HepG2 (cell line): ENCODE measurements around the gene ADAMTS17. TPM values are rescaled to one million over a fixed set of nuclear protein-coding genes. Genes with fewer than 3 reads are reported as not detected.

Experiments
- ARID4A ChIP-seq: sonication (generic); formaldehyde crosslinking; IDR thresholded peaks from 2 replicates; pipeline ENCODE4 v1.5.0; 2020; ENCODE audit warnings: mild to moderate bottlenecking, missing genetic modification reagents, borderline replicate concordance
- ASH2L ChIP-seq: fragments of 300-600, 200-600 bp; sonication (generic); IDR thresholded peaks from 2 replicates; pipeline ENCODE4 v1.7.0; 2017; ENCODE audit warnings: low read depth, mild to moderate bottlenecking, moderate library complexity, mixed read lengths, low read length; ENCODE audit not compliant: insufficient read length
- ATF3 ChIP-seq: sonication (generic); formaldehyde crosslinking; IDR thresholded peaks from 2 replicates; pipeline ENCODE4 v1.4.0; 2020; ENCODE audit warnings: missing genetic modification reagents
- ATM ChIP-seq: fragments of 450-650 bp; IDR thresholded peaks from 2 replicates; pipeline ENCODE4 v1.7.1; 2017; ENCODE audit warnings: mild to moderate bottlenecking, borderline replicate concordance
- BHLHE40 ChIP-seq: IDR thresholded peaks from 2 replicates; pipeline ENCODE4 v1.6.1; 2011; ENCODE audit warnings: low read length, improper control_type of control experiment
- FLYWCH1 ChIP-seq: sonication (generic); formaldehyde crosslinking; IDR thresholded peaks from 2 replicates; pipeline ENCODE4 v1.8.1; 2023; ENCODE audit warnings: mild to moderate bottlenecking, missing genetic modification reagents
- HMG20A ChIP-seq: IDR thresholded peaks from 2 replicates; pipeline ENCODE4 v1.6.1; 2016; ENCODE audit warnings: borderline replicate concordance
- KLF16 ChIP-seq, 2 experiments: sonication (generic) in 1 of 2; formaldehyde crosslinking in 1 of 2; IDR thresholded peaks; 2 replicates each; pipeline versions ENCODE4 v1.6.1 to v1.8.0; 2016 to 2023; ENCODE audit warnings: missing genetic modification reagents in 2 of 2, missing compliant biosample characterization in 1 of 2
- KLF6 ChIP-seq: IDR thresholded peaks from 2 replicates; pipeline ENCODE4 v1.8.0; 2016; ENCODE audit warnings: missing biosample characterization, missing genetic modification reagents
- MAZ ChIP-seq, 2 experiments: sonication (generic) in 1 of 2; formaldehyde crosslinking in 1 of 2; IDR thresholded peaks; 2 replicates each; pipeline versions ENCODE4 v1.5.0 to v1.6.1; 2012 to 2020; ENCODE audit warnings: low read depth in 2 of 2, mild to moderate bottlenecking in 2 of 2, borderline replicate concordance in 1 of 2, improper control_type of control experiment in 1 of 2, low read length in 1 of 2, missing genetic modification reagents in 1 of 2, moderate library complexity in 1 of 2
- NR2F1 ChIP-seq, 2 experiments: fragments of 450-650 bp in 1 of 2; formaldehyde crosslinking in 1 of 2; IDR thresholded peaks; 2 replicates each; pipeline versions ENCODE4 v1.5.0 to v1.6.1; 2016 to 2020; ENCODE audit warnings: mild to moderate bottlenecking in 1 of 2, missing compliant biosample characterization in 1 of 2, missing genetic modification reagents in 1 of 2, moderate library complexity in 1 of 2
- PHF5A ChIP-seq: IDR thresholded peaks from one replicate; pipeline ENCODE4 v1.6.1; 2018; ENCODE audit warnings: low read depth, missing genetic modification reagents; ENCODE audit not compliant: unreplicated experiment
- SCMH1 ChIP-seq: sonication (generic); formaldehyde crosslinking; IDR thresholded peaks from 2 replicates; pipeline ENCODE4 v1.9.0; 2021; ENCODE audit warnings: missing genetic modification reagents, mild to moderate bottlenecking, borderline replicate concordance
- SOX6 ChIP-seq, 2 experiments: fragments of 450-650 bp in 1 of 2; sonication (generic) in 1 of 2; formaldehyde crosslinking in 1 of 2; IDR thresholded peaks; 2 replicates each; pipeline versions ENCODE4 v1.4.0 to v1.6.1; 2017 to 2020; ENCODE audit warnings: antibody characterized with exemption in 1 of 2, mild to moderate bottlenecking in 1 of 2, missing genetic modification reagents in 1 of 2
- THAP7 ChIP-seq: sonication (generic); formaldehyde crosslinking; IDR thresholded peaks from 2 replicates; pipeline ENCODE4 v1.8.1; 2023; ENCODE audit warnings: mild to moderate bottlenecking, missing genetic modification reagents
- TIGD3 ChIP-seq: sonication (generic); formaldehyde crosslinking; IDR thresholded peaks from 2 replicates; pipeline ENCODE4 v1.5.1; 2020; ENCODE audit warnings: mild to moderate bottlenecking, missing genetic modification reagents, borderline replicate concordance
- U2AF1 ChIP-seq: fragments of 200-400 bp; formaldehyde crosslinking; optimal IDR thresholded peaks from 2 replicates; pipeline ENCODE3; 2017; ENCODE audit warnings: mild to moderate bottlenecking, low read depth, low read length
- ZEB1 ChIP-seq: IDR thresholded peaks from 2 replicates; pipeline ENCODE4 v1.6.1; 2012; ENCODE audit warnings: mild to moderate bottlenecking, low read depth, inconsistent platforms; ENCODE audit not compliant: insufficient replicate concordance
- ZNF703 ChIP-seq: sonication (generic); formaldehyde crosslinking; IDR thresholded peaks from 2 replicates; pipeline ENCODE4 v1.5.1; 2020; ENCODE audit warnings: missing genetic modification reagents, mild to moderate bottlenecking, moderate library complexity, borderline replicate concordance
- ZNF841 ChIP-seq: sonication (generic); formaldehyde crosslinking; IDR thresholded peaks from 2 replicates; pipeline ENCODE4 v1.8.1; 2023; ENCODE audit warnings: missing genetic modification reagents, borderline replicate concordance
- polyA plus RNA-seq, 8 experiments: library from polyadenylated mRNA; depleted of rRNA in 3 of 8; stranded (reverse) in 7 of 8; unstranded in 1 of 8; fragments of >200 nt; fragmentation: Illumina TruSeq in 4 of 8; extraction: Trizol in 4 of 8; gene quantifications; 2 replicates each; pipeline versions ENCODE4 v1.2.1 to v1.2.3, GENCODE V29; 2011 to 2016; ENCODE audit warnings: low read depth in 4 of 8, missing spikeins in 1 of 8, mixed read lengths in 1 of 8; ENCODE audit not compliant: insufficient read depth in 1 of 8
- total RNA-seq, 5 experiments: library from RNA; depleted of rRNA; stranded (reverse); fragments of >200 nt; fragmentation: Illumina TruSeq; extraction: Trizol; gene quantifications; 2 replicates each; pipeline ENCODE4 v1.2.3, GENCODE V29; 2016; ENCODE audit warnings: low read depth in 1 of 5

ADAMTS17 gene
- total and polyA plus RNA-seq, 2 of the 13 experiments (the other 11 are each of a cell fraction or from before 2014, with no cell fraction given), result 0.02 to 0.04 TPM

- TF ChIP-seq PHF5A (CRISPR knock-in tag), result peak; percentile 22
- TF ChIP-seq SOX6 (IDR thresholded peaks at IDR 0.05), result no peak
- TF ChIP-seq SOX6 (CRISPR knock-in tag; IDR thresholded peaks at IDR 0.05), result peak; percentile 76
- no peak for TF ChIP-seq ZEB1
- peak; percentile 66; the same call in 1 of the 2 replicates for TF ChIP-seq HMG20A
- no peak for TF ChIP-seq ZNF841 (CRISPR knock-in tag)
- no peak for TF ChIP-seq ASH2L
- TF ChIP-seq NR2F1 (CRISPR knock-in tag; IDR thresholded peaks at IDR 0.05), result no peak
- no peak for TF ChIP-seq FLYWCH1
- TF ChIP-seq SCMH1, result no peak
- TF ChIP-seq ATF3 (CRISPR knock-in tag), result peak; percentile 95
- TF ChIP-seq ZNF703 (CRISPR knock-in tag), result peak; percentile 45; the same call in 1 of the 2 replicates
- no peak for TF ChIP-seq THAP7 (CRISPR knock-in tag)
- no peak for TF ChIP-seq MAZ (IDR thresholded peaks at IDR 0.05; ENCODE audit: borderline replicate concordance, low read depth, low read length)
- TF ChIP-seq MAZ (CRISPR knock-in tag; IDR thresholded peaks at IDR 0.05; ENCODE audit: low read depth), result peak; percentile 47; the same call in 1 of the 2 replicates
- no peak for TF ChIP-seq TIGD3 (CRISPR knock-in tag)
- TF ChIP-seq KLF6 (CRISPR knock-in tag), result peak; percentile 44; the same call in 1 of the 2 replicates
- TF ChIP-seq U2AF1, result no peak
- TF ChIP-seq ATM, result no peak
- TF ChIP-seq KLF16 (CRISPR knock-in tag; IDR thresholded peaks at IDR 0.05), result peak in 1 of 2 experiments; percentile 65; a peak in 2 of 4 replicates
- 0 out of 2 replicates have a peak, but pooled peaks have one; percentile 16 for TF ChIP-seq BHLHE40
- TF ChIP-seq ARID4A (CRISPR knock-in tag), result peak; percentile 43; the same call in 1 of the 2 replicates
These were observed 8.9 kb upstream of the ADAMTS17 start (continued) for GRCh38 chr15:100350434-100351226.
